ENCODE results near the gene SCN5A. TPM values are rescaled to one million over a fixed set of nuclear protein-coding genes. Genes with fewer than 3 reads are reported as not detected.

Gene SCN5A
- total and polyA plus RNA-seq, 2 of the 8 experiments (the other 6 are each of a cell fraction or from before 2014, with no cell fraction given), result 4.8 to 11.4 TPM

GRCh38 chr3:38689346-38689745 lies 39.9 kb upstream of the SCN5A start (continued):
- TF ChIP-seq CHD7 (IDR thresholded peaks at IDR 0.05; ENCODE audit: insufficient replicate concordance, low read length) (no peak), CHD1 (IDR thresholded peaks at IDR 0.05; ENCODE audit: low read depth, low read length) (no peak), RAD21 (IDR thresholded peaks at IDR 0.05 in 1 of 2, conservative IDR thresholded peaks at IDR 0.05 in 1 of 2; ENCODE audit: low read depth in 2 of 2, low read length in 2 of 2) (no peak), KDM1A (IDR thresholded peaks at IDR 0.05; ENCODE audit: borderline replicate concordance, low read length) (no peak), SP1 (IDR thresholded peaks at IDR 0.05; ENCODE audit: low read depth, low read length) (no peak), SIX5 (IDR thresholded peaks at IDR 0.05; ENCODE audit: low read depth, low read length) (no peak), RNF2 (IDR thresholded peaks at IDR 0.05; ENCODE audit: borderline replicate concordance, low read depth, low read length, missing control alignments, poor library complexity, severe bottlenecking) (no peak), POLR2AphosphoS5 (IDR thresholded peaks at IDR 0.05; ENCODE audit: low read depth, low read length) (no peak), ZNF274 (IDR thresholded peaks at IDR 0.05; ENCODE audit: borderline replicate concordance, extremely low read depth, low read length) (no peak), KDM5A (IDR thresholded peaks at IDR 0.05; ENCODE audit: low read length) (no peak), FOSL1 (IDR thresholded peaks at IDR 0.05; ENCODE audit: insufficient read depth, low read depth, low read length) (no peak), JUND (IDR thresholded peaks at IDR 0.05; ENCODE audit: low read length) (no peak)
